Neural cell (in vitro differentiated cells): Measurements from ENCODE around the gene ALK. TPM values are rescaled to one million over a fixed set of nuclear protein-coding genes. Genes with fewer than 3 reads are reported as not detected.

Source experiments
- H2AFZ ChIP-seq: fragments of 200-600, 300-800 bp; sonication (generic), shearing (Covaris generic); 2 replicates; pipeline ENCODE4 v1.6.0; 2014; ENCODE audit warnings: low read depth, mild to moderate bottlenecking, antibody characterized with exemption, low read length, moderate library complexity
- H3F3A ChIP-seq: fragments of 200-600 bp; shearing (Covaris generic); 2 replicates; pipeline ENCODE4 v1.6.1; 2016; ENCODE audit warnings: mild to moderate bottlenecking, moderate library complexity, mixed read lengths, antibody characterized with exemption, low read length; ENCODE audit not compliant: insufficient read depth, poor library complexity, severe bottlenecking
- H3K27ac ChIP-seq: fragments of 200-600, 300-800 bp; sonication (generic), shearing (Covaris generic); 2 replicates; pipeline ENCODE4 v1.5.1; 2014; ENCODE audit warnings: mild to moderate bottlenecking, low read length, moderate library complexity
- H3K27me3 ChIP-seq: fragments of 300-800, 200-600 bp; sonication (generic), shearing (Covaris generic); 2 replicates; pipeline ENCODE4 v1.6.0; 2014; ENCODE audit warnings: mild to moderate bottlenecking, low read depth, low read length, moderate library complexity; ENCODE audit not compliant: insufficient read depth
- H3K36me3 ChIP-seq: fragments of 300-800, 200-600 bp; sonication (generic), shearing (Covaris generic); 2 replicates; pipeline ENCODE4 v1.5.1; 2014; ENCODE audit warnings: mild to moderate bottlenecking, antibody characterized with exemption, low read length, moderate library complexity; ENCODE audit not compliant: insufficient read depth
- H3K4me2 ChIP-seq: fragments of 300-800, 200-600 bp; sonication (generic), shearing (Covaris generic); 2 replicates; pipeline ENCODE4 v1.6.0; 2014; ENCODE audit warnings: mild to moderate bottlenecking, low read length
- H3K4me3 ChIP-seq: fragments of 300-800, 200-600 bp; sonication (generic), shearing (Covaris generic); 2 replicates; pipeline ENCODE4 v1.5.1; 2014; ENCODE audit warnings: mild to moderate bottlenecking, low read length, moderate library complexity
- H3K79me2 ChIP-seq: fragments of 200-600 bp; shearing (Covaris generic); replicated peaks from 2 replicates; pipeline ENCODE4 v1.6.0; 2014; ENCODE audit warnings: mild to moderate bottlenecking, low read length, moderate library complexity; ENCODE audit not compliant: insufficient read depth
- H3K9ac ChIP-seq: fragments of 300-800, 200-600 bp; sonication (generic), shearing (Covaris generic); 2 replicates; pipeline ENCODE4 v1.6.1; 2016; ENCODE audit warnings: mild to moderate bottlenecking, low read length, mixed read lengths
- H3K9me2 ChIP-seq: fragments of 200-600 bp; shearing (Covaris generic); 2 replicates; pipeline ENCODE4 v1.6.1; 2016; ENCODE audit warnings: mild to moderate bottlenecking, low read length, mixed read lengths; ENCODE audit not compliant: insufficient read depth
- H3K9me3 ChIP-seq: fragments of 200-600, 300-800 bp; sonication (generic), shearing (Covaris generic); 2 replicates; pipeline ENCODE4 v1.6.1; 2016; ENCODE audit warnings: mild to moderate bottlenecking, mixed run types, low read length, moderate library complexity, mixed read lengths
- H4K20me1 ChIP-seq: fragments of 200-600 bp; shearing (Covaris generic); 2 replicates; pipeline ENCODE4 v1.6.1; 2016; ENCODE audit warnings: mild to moderate bottlenecking, mixed run types; ENCODE audit not compliant: insufficient read depth
- CTCF ChIP-seq: fragments of 450-650 bp; IDR thresholded peaks from 2 replicates; pipeline ENCODE4 v1.5.1; 2014; ENCODE audit warnings: antibody characterized with exemption, mild to moderate bottlenecking, moderate library complexity; ENCODE audit not compliant: poor library complexity, severe bottlenecking
- EP300 ChIP-seq: fragments of 450-650 bp; conservative IDR thresholded peaks from 2 replicates; pipeline ENCODE4 v1.6.1; 2014; ENCODE audit warnings: antibody characterized with exemption, mild to moderate bottlenecking, moderate library complexity; ENCODE audit not compliant: poor library complexity, severe bottlenecking
- EZH2 ChIP-seq: fragments of 200-600, 300-800 bp; shearing (Covaris generic), sonication (generic); IDR thresholded peaks from 2 replicates; pipeline ENCODE4 v1.6.1; 2014; ENCODE audit warnings: antibody characterized with exemption, low read length, borderline replicate concordance, mild to moderate bottlenecking; ENCODE audit not compliant: insufficient read depth, poor library complexity, severe bottlenecking
- MXI1 ChIP-seq: fragments of 450-650 bp; conservative IDR thresholded peaks from 2 replicates; pipeline ENCODE4 v1.6.1; 2014; ENCODE audit warnings: antibody characterized with exemption, mild to moderate bottlenecking; ENCODE audit not compliant: poor library complexity, severe bottlenecking
- POLR2AphosphoS5 ChIP-seq: IDR thresholded peaks from 2 replicates; pipeline ENCODE4 v1.6.1; 2012
- RAD21 ChIP-seq: fragments of 450-650 bp; conservative IDR thresholded peaks from 2 replicates; pipeline ENCODE4 v1.6.1; 2014; ENCODE audit warnings: antibody characterized with exemption, mild to moderate bottlenecking, moderate library complexity
- REST ChIP-seq: IDR thresholded peaks from 2 replicates; pipeline ENCODE4 v1.6.1; 2012; ENCODE audit warnings: borderline replicate concordance
- SMC3 ChIP-seq: fragments of 450-650 bp; conservative IDR thresholded peaks from 2 replicates; pipeline ENCODE4 v1.6.1; 2014; ENCODE audit warnings: antibody characterized with exemption, mild to moderate bottlenecking, moderate library complexity; ENCODE audit not compliant: poor library complexity
- TAF1 ChIP-seq: IDR thresholded peaks from 2 replicates; pipeline ENCODE4 v1.6.1; 2012; ENCODE audit warnings: low read depth
- polyA plus RNA-seq: library from polyadenylated mRNA; depleted of rRNA; stranded (reverse); fragments of >200 nt; gene quantifications from 2 replicates; pipeline ENCODE4 v1.2.3, GENCODE V29; 2014

The ALK gene
- polyA plus RNA-seq, 1 donor from 2014 or later, result 7.1 TPM

- Histone ChIP-seq H3K27ac (no peak overlapping the region), H3K79me2 (no peaks in the 10 kb centered on the region), H3K27me3 (no peaks in the 10 kb centered on the region), H3F3A (no peaks in the 10 kb centered on the region), H3K9me3 (no peaks in the 10 kb centered on the region), H4K20me1 (no peaks in the 10 kb centered on the region), H3K36me3 (no peaks in the 10 kb centered on the region), H2AFZ (no peak overlapping the region), H3K9ac (no peak overlapping the region), H3K4me3 (no peak overlapping the region), H3K4me2 (no peak overlapping the region), H3K9me2 (no peaks in the 10 kb centered on the region)
- TF ChIP-seq POLR2AphosphoS5 (no peak), EP300 (no peak), MXI1 (no peak), CTCF (no peak), TAF1 (no peak), SMC3 (no peak), EZH2 (no peak), RAD21 (no peak), REST (no peak)
Observed at GRCh38 chr2:29583104-29583503, 338.3 kb downstream of the ALK start.

- no peak for TF ChIP-seq EZH2
- no peak for TF ChIP-seq MXI1
- TF ChIP-seq POLR2AphosphoS5, result no peak
- TF ChIP-seq SMC3, result no peak
- TF ChIP-seq CTCF, result no peak
- no peak for TF ChIP-seq EP300
- no peak for TF ChIP-seq RAD21
- no peak for TF ChIP-seq TAF1
- no peak for TF ChIP-seq REST
- H3K9ac ChIP-seq, result no peak overlapping the region
- no peak overlapping the region for H3K4me2 ChIP-seq
- H3K27ac ChIP-seq, result no peak overlapping the region
- no peaks in the 10 kb centered on the region for H3K27me3 ChIP-seq
- H3K9me3 ChIP-seq, result no peaks in the 10 kb centered on the region
- H3F3A ChIP-seq, result no peaks in the 10 kb centered on the region
- no peaks in the 10 kb centered on the region for H3K36me3 ChIP-seq
- H3K9me2 ChIP-seq, result no peaks in the 10 kb centered on the region
- no peaks in the 10 kb centered on the region for H3K79me2 ChIP-seq
- no peak overlapping the region for H2AFZ ChIP-seq
- no peaks in the 10 kb centered on the region for H4K20me1 ChIP-seq
- H3K4me3 ChIP-seq, result no peak overlapping the region
Observed at GRCh38 chr2:29582062-29582461, 339.3 kb downstream of the ALK start.
